Skeletal muscle cell (primary cell): ENCODE measurements around the gene OR6P1.

Experiments used
- DNase-seq: peaks from one replicate; pipeline ENCODE4 v3.0.0-alpha.2; 2010; ENCODE audit warnings: low read depth
- H3K4me3 ChIP-seq: 2 replicates; pipeline ENCODE4 v1.5.1; 2011; ENCODE audit warnings: low read depth, mild to moderate bottlenecking, control low read depth, low read length, moderate library complexity

The OR6P1 gene

DNA sequence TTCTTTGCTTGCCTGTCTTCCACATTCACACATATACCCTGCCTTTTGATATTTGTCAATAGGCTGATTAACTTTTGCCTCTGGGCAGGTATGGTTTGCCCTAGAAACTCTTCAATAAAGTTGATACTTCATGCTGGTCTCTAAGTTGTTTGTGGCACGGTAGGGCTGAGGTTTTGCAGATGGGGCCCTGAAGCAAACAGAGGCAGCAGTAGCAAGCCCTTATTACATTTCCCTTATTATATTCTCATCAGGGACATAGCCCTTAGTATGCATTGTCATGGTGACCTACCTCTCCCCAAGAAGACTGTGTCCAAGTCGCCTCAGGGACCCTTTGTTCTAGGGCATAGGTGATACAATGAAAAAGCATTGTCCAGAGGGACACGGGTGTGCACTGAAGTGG, at the start of gene OR6P1:
Gene OR6P1 (minus strand): TSS at position 101 of the 400 bp plus-strand sequence. CDS start 6,976 bp downstream, outside the sequence.
- H3K4me3 ChIP-seq, result no peak within 1 kb of the TSS
- no peak for DNase-seq

DNA sequence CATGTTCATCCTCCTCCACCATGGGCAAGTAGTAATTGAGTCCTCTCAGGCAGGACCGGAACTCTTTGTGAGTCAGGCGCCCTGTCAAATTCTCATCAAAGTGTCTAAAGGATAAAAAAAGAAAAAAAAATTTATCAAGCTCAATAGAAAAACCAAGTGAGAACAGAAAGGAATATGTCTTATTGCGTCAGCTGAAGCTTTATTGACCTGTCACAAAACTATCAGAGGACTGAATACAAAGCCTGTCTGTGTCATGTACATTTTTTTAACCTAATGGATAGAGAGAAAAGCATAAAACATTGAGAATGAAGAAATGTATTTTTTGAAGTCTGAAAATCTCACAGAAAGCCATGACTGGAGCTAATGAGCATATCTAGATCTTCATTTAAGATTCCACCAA, 43.4 kb upstream of the OR6P1 start:
- no peak for DNase-seq
- H3K4me3 ChIP-seq, result no peak overlapping the region

DNA sequence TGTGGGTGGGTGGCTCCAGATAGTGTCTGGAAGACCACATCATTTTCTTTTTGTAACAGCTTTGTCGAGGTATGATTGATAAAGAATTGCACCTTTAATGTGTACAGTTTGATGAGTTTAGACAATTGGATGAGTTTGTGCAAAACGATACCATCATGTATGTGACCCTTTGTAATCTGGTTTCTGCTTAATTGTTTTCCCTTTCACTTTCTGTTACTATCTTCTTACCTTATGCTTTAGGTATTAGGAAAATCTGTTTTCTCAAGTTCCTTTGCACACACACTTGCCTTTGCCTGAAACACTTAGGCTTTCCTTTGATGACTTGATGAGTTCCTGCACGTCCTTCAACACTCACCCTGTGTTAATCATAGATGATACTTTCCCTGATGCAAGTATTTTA, 41.5 kb upstream of the OR6P1 start:
- H3K4me3 ChIP-seq, result no peak overlapping the region
- DNase-seq, result no peak

- H3K4me3 ChIP-seq, result no peak overlapping the region
- no peak for DNase-seq
Measured at GRCh38 chr1:158607296-158607695, 36.9 kb upstream of the OR6P1 start.

DNA sequence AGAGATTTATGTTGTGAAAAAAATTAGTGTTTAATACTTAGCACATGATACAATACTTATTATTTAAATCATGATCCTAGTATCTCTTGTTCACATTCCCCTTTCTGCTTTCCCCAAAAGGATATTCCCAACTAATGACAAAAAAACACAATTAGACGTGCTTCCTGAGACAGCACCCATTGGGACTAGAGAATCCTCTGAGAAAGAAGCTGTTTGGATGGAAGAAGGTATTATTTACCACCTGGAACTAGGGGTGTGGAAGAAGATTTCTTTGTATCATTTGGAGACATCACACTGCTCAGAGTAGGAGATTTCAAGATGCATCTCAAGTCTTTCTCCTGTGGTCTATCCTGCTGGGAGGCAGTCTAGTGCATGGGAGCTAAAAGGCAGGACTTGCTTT, 34.6 kb upstream of the OR6P1 start, which contains the start of gene OR10Z1:
Gene OR10Z1 (plus strand): TSS at position 301 of the 400 bp plus-strand sequence. CDS start 1,171 bp downstream, outside the sequence.
- no peak for DNase-seq
- H3K4me3 ChIP-seq, result no peak within 1 kb of the TSS

GRCh38 chr1:158600735-158601134, 30.4 kb upstream of the OR6P1 start:
- DNase-seq, result no peak
- H3K4me3 ChIP-seq, result no peak overlapping the region

- H3K4me3 ChIP-seq, result no peak overlapping the region
- no peak for DNase-seq
Measured at GRCh38 chr1:158586942-158587341, 16.6 kb upstream of the OR6P1 start.

- no peak for DNase-seq
- no peak overlapping the region for H3K4me3 ChIP-seq
Measured at GRCh38 chr1:158583962-158584361, 13.6 kb upstream of the OR6P1 start.

- H3K4me3 ChIP-seq, result no peak within 1 kb of the TSS
- no peak for DNase-seq
Measured at GRCh38 chr1:158579733-158580132, 9.4 kb upstream of the OR6P1 start, which contains the start of gene OR10X1. OR10X1 (minus strand) TSS chr1:158579899; CDS start chr1:158579899, 0 bp downstream.

- no peak for DNase-seq
- H3K4me3 ChIP-seq, result no peak overlapping the region
Measured at GRCh38 chr1:158577561-158577960, 7.2 kb upstream of the OR6P1 start.

DNA sequence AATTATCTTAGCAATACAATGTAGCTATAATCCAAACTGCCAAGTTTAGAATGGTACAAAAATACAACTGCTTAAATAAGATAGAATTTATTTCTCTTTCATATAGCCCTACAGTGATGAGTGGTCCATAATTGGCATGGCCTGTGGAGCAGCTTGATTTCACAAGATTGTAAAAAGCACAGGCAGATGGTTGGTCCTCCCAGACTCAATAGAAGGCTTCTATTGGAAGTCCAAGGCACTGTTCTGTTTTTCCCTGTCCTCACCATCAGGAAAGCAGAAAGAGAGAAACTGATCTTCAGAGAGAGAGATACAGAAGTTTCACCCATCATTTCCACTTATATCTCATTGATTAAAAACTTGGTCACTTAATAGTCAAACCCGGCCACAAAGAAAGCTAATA, 1.8 kb upstream of the OR6P1 start:
- DNase-seq, result no peak
- H3K4me3 ChIP-seq, result no peak overlapping the region

DNA sequence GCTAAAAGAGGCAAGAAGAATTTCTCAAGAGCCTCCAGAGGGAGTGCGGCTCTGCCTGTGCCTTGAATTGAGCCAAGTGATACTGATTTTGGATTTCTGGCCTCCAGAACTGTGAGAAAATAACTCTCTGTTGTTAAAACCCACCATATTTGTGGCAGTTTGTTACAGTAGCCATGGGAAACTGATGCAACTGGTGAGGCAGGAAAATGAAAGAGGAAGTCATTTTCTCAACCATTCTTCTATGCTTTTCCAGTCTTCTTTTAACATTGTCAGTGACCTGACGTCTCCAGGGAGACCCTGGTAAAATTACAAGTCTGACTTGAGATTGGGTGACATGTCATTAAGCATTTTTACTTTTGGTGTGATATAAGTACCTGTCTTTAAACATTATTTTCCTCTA, 5.8 kb downstream of the OR6P1 start:
- no peak overlapping the region for H3K4me3 ChIP-seq
- DNase-seq, result no peak

- H3K4me3 ChIP-seq, result no peak overlapping the region
- no peak for DNase-seq
Measured at GRCh38 chr1:158563853-158564252, 6.5 kb downstream of the OR6P1 start.

DNA sequence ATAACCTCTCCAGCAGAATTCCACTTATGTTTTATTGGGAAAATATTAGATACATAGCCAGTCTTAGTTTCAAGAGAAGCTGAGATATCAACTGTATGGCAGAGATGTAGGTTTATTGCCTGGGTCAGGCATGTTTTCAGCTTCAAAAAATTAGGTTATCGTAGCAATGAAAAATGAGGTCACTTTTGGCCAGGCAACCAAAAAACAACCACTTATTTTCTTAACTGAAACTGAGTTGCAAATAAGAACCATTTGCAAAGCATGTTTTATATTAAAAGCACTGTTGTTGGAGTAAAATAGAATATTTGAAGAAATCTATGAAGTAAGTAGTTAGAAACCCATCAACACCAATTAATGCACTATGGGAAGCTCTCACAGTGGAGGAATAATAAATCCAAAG, 10.7 kb downstream of the OR6P1 start:
- H3K4me3 ChIP-seq, result no peak overlapping the region
- DNase-seq, result no peak

DNA sequence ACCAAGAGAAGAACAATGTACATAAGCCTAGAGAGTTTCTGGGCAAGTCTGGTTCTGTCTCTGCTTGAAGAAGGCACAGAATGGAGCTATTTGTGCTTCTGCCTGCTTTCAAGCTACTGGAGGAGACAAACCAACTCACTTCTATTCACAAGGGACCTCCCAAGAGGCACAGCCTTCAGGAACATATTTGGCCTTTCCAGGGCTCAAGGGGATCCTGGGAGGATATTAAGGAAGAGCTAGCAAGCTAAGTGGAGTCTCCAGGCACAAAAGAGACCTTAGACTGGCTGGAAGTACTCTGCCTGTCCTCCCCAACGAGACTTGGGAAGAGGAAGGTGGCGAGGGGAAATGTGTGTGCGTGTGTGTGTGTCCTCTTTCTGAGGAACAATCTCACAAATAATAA, 16.0 kb downstream of the OR6P1 start, which contains the start of gene OR6Y1:
Gene OR6Y1 (minus strand): TSS at position 54 of the 400 bp plus-strand sequence. CDS start 6,300 bp downstream, outside the sequence.
- DNase-seq, result no peak
- H3K4me3 ChIP-seq, result no peak within 1 kb of the TSS

DNA sequence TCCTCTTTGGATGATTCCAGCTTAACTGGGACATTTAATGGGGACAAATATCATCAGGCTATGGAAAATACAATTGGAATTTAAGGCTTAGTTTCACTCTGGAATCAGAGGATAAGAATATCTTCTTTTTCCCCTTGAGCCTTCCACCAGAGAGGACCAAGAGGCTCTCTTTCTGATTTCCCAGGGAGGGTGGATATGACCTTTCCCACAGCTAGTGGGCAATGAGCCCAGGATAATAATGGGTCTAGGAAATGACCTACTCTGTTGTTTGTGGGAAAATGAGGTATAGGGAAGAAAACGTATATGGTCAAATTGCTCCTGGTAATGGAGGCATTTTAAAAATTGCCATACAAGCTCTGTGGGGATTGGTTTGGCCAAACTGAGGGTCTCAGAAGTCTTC, 18.1 kb downstream of the OR6P1 start:
- no peak for DNase-seq
- no peak overlapping the region for H3K4me3 ChIP-seq

DNA sequence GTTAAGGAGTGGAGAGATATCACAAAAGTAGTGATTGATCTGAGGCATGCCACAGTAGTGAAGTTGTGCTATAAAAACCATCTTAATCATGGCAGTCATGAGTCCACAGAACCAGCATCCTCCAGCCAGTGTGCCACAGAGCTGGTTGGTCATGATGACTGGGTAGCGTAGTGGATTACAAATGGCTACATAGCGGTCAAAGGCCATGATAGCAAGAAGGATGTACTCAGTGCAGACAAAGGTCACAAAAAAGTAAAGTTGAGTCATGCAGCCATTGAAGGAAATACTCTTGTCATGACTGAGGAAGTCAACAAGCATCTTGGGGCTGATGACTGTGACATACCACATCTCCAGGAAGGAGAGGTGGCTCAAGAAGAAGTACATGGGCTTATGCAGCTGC, 22.8 kb downstream of the OR6P1 start:
- no peak overlapping the region for H3K4me3 ChIP-seq
- no peak for DNase-seq

GRCh38 chr1:158537609-158538008, 32.8 kb downstream of the OR6P1 start:
- no peak for DNase-seq
- H3K4me3 ChIP-seq, result no peak overlapping the region

DNA sequence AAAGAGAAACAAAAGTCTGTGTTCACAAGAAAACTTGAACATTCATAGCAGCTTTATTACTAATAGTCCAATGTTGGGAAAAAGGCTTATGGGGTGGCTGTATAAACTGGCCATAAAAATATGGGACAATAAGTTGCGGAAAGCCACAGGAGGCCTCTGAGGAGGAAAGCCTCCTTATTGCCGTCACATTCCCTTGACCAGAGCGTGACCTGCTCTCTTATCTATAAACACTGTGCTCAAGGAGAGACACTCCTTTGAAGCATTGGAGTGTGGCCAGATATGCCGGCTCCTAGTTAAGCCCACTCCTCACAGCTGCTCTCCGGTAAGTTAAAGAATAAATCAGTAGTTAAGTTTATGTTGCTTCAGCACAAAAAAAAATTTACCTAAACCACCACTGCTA, 35.9 kb downstream of the OR6P1 start:
- no peak overlapping the region for H3K4me3 ChIP-seq
- no peak for DNase-seq

DNA sequence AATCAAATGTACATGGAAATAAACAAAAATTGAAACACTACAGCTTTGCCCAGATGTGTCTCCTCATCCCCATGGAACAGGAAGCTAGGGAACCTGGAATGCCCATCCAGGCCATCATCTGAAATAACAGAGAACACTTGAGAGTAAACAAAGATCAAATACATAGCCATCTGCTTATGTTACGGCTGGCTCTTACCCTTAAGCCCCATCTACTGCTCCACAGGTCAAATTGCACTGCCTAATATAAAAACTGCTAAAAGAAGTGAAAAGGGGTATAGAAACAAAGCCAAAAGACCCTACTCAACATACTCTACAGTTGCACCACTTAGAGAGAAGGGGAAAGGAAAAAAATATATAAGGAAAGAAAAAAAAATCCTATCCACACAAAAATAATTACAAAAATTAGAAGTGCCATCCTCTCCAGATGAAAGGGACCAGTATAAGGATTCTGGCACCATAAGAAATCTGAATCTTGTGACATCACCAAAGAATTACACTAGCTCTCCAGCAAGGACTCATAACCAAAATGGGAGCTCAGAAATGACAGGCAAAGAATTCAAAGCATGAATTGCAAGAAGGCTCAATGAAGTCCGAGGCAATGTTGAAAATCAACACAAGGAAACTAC, 43.1 kb downstream of the OR6P1 start:
- DNase-seq, result no peak

GRCh38 chr1:158521666-158522058, 48.7 kb downstream of the OR6P1 start:
- DNase-seq, result no peak

More for the DNA sequence above, 43.1 kb downstream of the OR6P1 start:
- H3K4me3 ChIP-seq, result no peak overlapping the region

More at GRCh38 chr1:158521666-158522058, 48.7 kb downstream of the OR6P1 start:
- H3K4me3 ChIP-seq, result no peak overlapping the region
